M059J (cell line): Measurements from ENCODE around the gene SPPL2B. TPM values are rescaled to one million over a fixed set of nuclear protein-coding genes. Genes with fewer than 3 reads are reported as not detected.
A peak's percentile ranks its signal among the peaks of the same experiment; 100 is the strongest.

ENCODE experiments used
- DNase-seq: peaks from one replicate; pipeline ENCODE4 v3.0.0-alpha.2; 2012; ENCODE audit warnings: low read depth
- total RNA-seq: library from RNA; depleted of rRNA; stranded (reverse); fragments of >200 nt; shearing (Covaris generic); gene quantifications from 2 replicates; pipeline ENCODE4 v1.2.3, GENCODE V29; 2014

SPPL2B gene
- total RNA-seq, 1 experiment from 2014 or later = 31.9 TPM

DNA sequence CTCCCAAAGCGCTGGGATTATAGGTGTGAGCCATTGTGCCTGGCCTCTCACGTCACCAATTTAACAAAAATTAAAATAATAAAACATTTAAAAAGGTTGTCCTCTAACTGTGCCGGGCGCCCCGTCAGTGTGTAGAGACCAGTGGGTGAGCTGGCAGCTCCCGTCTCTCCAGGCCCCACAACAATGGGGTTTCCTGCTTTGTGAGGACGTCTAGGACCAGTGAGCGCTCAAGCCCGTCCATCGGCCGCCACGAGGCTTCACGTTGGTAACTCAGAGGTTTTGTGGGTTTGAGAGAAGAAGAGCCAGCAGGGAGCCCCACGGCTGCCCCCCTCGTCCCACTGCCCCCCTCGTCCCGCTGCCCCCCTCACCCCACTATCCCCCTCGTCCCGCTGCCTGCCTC, 4.8 kb upstream of the SPPL2B start:
- DNase-seq = no peak

DNA sequence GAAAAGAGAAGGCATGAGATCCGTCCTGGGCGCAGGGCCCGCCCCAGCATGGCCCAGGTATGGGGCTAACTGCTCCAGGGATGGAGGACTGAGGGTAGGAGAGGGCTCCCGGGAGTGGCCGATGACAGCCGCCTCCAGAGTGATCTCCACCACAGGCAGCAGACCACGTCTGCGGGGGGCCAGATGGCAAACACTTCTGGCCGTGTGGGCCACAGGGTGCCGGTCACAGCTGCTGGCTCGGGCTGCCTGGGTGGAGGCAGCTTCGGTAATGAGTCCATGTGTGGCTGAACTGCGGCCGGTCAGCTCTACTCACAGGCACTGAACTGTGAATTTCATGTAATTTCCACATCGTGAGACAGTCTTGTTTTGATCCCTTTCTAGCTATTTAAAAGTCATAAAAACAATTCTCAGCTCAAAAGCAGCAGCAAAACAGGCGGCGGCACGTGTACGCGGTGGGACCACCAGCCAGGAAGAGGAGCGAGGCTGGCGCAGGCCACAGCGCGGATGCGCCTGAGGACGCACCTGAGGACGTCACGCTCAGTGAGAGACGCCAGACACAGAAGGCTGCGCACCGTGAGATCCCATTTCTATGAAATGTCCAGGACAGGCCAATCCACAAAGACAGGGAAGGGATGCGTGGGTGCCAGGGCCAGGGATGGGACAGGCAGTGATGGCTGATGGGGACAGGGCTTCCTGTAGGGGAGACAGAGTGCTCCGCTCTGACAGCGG, 4.1 kb upstream of the SPPL2B start:
- DNase-seq = no peak

DNA sequence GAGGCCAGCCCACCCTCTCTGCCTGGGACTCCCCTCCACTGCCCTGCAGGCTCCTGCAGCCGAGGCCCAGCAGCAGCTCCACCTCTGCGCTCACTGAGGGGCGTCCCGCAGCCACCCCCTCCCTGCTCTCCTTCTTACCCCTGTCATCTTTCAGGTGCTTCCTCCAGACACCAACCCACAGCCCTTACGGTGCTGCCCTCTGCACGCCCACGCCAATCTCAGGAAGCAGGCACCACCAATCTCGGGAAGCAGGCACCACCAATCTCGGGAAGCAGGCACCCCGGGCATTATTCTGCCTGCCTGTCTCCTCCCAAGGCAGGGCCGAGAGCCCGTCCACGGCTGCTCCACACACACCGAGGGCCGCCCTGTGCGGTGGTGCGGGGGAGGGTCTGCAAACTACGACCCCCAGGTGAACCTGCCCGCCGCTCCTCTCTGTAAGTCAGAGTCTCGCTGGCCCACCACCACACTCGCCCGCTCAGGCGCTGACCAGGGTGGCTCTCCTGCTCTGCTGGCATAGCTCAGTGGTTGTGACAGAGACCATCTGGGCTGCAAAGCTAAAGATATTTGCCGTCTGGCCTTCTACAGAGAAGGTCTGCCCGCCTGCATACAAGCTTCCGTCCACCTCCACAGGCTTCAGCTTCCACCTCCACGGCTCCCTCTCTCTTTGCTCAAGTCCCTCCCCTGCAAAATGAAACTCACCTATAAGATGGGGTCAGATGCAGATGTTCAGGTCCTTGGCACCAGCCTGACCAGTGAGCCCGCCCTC, 3.0 kb upstream of the SPPL2B start:
- DNase-seq = no peak

DNA sequence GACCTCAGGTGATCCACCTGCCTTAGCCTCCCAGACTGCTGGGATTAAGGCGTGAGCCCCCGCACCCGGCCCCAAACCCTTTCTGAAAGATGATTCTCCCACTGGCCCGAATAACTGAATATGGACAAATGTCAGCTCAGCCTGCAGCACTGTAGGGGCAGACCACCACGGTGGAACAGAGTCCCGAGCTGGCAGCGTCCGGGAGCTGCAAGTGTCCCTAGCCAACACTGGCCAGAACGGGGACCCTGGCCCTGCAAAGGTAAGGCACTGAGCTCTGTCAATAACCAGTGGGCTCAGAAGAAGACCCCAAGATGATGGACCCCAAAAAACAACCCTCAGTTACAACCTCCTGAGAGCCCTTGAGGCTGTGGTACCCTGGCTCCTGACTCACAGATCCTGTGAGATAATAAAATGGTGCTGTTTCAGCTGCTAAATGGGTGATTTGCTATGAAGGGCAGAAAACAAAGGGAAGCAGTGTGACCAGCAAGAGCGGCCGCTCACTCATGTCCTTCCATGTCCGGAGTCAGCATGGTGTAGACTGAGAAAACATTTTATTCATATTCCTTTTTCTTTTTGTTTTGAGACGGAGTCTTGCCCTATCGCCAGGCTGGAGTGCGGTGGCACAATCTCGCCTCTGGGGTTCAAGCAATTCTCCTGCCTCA, 1.7 kb upstream of the SPPL2B start:
- no peak for DNase-seq

DNA sequence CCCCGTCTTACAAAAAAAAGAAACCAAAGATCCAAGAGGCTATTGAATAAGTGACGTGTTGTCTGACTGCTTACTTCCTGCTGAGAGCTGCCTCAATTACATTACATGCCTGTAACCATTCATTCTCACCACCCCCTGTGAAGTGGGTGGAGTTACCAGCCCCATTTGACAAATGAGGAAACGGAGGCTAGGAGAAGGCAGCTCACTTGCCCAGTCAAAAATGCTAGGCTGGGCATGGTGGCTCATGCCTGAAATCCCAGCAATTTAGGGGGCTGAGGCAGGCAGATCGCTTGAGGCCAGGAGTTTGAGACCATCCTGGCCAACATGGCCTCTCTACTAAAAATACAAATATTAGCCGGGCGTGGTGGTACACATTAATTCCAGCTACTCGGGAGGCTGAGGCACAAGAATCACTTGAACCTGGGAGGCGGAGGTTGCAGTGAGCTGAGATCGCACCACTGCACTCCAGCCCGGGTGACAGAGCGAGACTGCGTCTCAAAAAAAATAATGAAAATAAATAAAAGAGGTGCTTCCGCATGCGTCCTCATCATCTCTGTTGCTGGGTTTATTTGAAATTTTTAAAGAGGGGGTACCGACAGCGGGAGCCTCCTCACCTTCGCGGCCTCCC, 597 bp upstream of the SPPL2B start:
- DNase-seq = peak; percentile 81

DNA sequence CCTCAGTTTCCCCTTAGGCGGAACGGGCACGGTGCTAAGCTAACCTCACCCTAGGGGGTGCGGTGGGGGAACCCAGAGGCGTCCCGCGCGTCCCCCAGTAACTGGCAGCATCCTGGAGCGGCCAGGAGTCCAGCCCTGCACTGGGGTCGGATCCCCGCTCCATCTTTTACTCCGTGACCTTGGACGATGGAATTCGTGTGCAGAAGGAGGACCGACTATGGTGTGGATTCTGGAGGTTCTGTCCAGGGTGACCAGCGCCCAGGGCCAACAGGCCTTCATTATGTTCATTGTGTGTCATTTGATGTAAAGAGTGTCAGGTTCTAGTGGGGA, 630 bp downstream of the SPPL2B start:
- no peak for DNase-seq

DNA sequence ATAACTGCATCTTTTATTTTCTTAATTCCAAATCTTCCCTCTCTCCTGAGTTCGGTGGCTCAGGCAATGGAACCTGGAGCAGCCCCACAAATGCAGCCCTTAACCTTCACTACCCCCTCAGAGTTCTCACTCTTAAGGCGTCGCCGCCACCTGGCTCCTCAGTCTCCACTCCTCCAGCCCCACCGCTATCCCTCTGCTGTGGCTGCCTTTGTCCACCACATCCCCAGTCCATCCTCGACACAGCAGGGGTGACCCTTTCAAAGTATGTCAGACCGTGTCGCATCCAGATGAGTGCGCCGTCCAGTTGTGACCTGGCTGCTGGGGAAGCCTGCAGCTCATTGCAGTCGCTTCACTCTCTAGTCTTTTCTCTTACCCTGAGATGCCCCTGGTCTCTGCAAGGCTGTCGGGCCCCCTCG, 1.0 kb downstream of the SPPL2B start:
- no peak for DNase-seq

DNA sequence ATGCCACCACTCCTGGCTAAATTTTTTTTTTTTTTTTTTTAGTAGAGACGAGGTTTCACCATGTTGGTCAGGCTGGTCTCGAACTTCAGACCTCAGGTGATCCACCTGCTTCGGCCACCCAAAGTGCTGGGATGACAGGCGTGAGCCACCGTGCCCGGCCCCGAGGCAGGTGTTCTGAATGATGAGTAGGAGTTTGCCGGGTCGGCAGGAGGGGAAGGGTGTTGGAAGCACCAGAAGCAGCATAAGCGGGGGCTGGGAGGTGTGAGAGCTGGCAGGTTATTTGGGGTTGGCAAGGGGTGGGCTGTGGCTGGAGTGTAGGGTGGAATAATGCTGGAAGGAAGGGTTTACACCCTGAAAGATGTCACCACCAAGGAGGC, 1.8 kb downstream of the SPPL2B start:
- DNase-seq = no peak

DNA sequence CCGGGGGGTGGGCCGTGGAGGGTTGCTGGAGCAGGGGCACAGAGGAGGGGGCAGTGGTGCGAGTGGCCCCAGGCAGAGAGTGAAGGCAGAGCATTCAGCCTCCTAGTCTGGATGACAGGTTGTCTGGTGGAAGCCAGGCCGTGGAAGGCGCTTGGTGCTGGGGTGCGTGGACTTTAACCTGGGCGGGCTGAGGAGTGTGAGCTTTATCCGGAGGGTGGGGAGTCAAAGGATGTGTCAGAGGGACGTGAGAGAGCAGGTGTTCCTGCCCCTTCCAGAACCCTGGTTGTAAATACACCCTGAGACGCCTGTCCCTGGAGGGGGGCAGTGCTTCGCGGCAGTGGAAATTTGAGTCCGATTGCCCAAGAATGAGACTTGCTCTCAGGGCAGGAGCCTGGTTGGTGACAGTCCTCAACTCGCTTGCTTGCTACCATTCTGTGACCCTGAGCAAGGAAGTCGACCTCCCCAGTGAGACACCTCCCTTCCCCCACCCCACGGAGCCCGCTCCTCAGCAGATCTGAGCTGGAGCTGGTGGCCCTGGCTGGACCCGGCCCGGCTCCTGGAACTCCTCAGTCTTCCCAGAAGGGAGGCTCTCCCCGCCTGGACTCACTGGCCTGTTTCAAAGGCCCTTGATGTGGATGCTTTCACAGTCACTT, 2.3 kb downstream of the SPPL2B start:
- no peak for DNase-seq

DNA sequence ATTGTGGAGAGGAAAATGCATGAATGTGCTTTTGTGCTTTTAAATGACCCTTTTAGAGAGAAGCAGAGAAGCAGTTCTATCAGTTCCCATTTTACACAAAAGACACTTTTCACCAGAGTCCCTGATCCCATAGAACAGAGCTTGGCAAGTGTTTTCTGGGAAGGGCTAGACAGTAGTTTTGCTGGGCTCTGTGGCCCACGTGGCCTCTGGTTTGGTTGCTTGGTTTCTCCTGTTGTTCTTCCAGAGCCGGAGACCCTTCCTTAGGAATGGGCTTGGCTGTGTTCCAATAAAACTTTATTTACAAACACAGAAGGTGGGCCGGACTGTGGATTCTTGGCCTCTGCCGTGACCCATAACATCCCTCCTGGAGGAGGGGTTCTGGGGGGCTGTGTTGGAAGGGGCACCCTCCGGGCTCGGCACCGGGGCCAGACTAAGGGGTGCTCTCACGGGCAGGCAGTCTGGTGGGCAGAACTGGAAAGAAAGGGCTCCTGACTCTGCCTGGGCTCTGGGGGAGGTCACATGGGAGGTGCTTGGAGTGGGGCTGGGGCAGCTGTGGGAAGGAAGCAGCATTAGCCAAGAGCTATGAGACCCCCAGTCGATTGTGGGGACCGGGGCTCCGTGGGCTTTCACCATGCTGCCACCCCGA, 3.2 kb downstream of the SPPL2B start:
- DNase-seq = no peak

DNA sequence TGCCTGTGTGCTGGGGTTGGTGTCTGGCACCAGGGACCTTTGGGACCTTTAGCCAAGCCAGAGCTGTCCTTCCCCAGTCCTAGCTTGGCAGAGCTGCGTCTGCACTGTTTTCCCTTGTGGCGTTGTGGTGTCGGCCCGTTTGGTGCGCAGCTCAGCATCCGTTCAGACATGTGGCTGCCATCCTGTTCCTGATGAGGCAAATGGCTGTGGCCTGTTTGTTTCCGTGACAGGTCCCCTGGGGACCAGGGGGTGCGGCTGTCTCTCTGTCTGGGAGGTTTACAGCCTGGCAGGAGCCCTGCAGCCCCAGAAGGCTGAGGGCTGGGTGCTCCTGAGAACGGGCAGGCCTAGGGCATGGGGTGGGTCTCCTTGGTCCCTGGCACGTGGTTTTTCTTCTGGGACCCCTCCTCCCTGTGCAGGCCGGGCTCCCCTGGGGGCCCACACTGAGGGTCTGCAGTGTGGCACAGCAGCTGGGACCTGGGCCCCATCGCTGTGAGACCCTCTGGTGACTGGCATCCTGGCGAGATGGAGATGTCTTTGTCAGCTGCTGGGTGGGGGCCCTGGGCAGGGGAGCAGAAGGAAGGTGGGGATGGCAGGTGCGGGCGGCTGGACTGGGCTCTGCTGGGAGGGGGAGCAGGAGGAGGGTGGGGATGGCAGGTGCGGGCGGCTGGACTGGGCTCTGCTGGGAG, 4.0 kb downstream of the SPPL2B start:
- DNase-seq = no peak

DNA sequence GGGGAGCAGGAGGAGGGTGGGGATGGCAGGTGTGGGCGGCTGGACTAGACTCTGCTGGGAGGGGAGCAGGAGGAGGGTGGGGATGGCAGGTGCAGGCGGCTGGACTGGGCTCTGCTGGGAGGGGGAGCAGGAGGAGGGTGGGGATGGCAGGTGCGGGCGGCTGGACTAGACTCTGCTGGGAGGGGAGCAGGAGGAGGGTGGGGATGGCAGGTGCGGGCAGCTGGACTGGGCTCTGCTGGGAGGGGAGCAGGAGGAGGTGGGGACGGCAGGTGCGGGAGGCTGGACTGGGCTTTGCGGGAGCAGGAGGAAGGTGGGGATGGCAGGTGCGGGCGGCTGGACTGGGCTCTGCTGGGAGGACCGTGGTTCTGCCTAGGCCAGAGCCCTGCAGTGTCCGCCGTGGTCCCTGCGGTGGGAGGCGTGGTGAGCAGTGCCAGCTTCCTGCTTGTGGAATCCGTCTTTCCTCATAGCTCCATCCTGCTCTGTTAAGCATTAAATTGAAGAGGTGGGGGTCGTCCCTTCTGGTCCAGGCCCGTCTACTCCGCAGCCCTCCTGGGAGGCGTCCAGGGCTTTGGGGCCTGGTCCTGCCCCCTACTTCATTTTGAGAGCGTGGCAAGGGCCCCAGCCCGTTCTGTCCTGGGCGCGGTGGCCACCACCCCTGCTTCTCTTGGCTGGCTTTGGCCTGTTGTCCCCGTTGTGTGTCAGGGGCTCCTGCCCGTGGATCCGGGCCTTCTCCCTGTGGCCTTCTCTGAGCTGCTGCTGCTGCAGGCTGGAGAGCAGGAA, 4.7 kb downstream of the SPPL2B start:
- DNase-seq = no peak

DNA sequence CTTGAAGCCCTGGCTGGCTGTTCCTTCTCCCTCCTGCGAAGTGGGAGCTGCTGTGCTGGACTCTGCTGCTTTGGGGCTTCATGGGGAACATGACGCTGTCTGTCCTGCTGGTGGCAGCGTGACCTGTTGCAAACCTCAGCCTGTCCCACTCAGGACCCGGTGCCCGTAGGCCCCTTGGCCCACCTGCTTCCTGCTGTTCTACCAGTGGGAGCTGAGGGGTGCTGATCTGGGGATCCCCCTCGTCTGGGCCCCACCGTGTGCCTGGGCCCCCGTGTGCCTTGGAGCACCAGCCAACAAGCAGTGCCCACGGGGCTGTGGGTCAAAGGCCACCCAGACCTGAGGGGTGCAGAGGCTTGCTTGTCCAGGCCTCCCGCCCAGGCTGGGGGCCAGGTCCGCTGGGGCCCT, 5.3 kb downstream of the SPPL2B start:
- no peak for DNase-seq

DNA sequence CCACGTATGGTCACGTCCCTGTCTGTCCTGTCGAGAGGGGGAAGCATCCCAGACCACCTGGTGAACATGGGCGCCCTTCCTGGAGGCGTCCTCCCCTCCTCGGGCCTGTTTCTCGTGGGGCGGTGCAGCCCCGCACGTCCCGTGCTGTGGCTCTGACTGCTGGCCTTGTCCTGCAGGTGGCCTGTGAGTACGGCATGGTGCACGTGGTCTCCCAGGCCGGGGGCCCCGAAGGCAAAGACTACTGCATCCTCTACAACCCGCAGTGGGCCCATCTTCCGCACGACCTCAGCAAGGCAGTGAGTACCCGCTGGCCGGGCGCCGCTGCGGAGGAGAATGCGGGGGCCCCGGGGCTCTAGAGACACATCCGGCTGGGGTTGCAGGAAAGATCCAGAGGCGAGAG, 5.9 kb downstream of the SPPL2B start:
- DNase-seq = no peak

DNA sequence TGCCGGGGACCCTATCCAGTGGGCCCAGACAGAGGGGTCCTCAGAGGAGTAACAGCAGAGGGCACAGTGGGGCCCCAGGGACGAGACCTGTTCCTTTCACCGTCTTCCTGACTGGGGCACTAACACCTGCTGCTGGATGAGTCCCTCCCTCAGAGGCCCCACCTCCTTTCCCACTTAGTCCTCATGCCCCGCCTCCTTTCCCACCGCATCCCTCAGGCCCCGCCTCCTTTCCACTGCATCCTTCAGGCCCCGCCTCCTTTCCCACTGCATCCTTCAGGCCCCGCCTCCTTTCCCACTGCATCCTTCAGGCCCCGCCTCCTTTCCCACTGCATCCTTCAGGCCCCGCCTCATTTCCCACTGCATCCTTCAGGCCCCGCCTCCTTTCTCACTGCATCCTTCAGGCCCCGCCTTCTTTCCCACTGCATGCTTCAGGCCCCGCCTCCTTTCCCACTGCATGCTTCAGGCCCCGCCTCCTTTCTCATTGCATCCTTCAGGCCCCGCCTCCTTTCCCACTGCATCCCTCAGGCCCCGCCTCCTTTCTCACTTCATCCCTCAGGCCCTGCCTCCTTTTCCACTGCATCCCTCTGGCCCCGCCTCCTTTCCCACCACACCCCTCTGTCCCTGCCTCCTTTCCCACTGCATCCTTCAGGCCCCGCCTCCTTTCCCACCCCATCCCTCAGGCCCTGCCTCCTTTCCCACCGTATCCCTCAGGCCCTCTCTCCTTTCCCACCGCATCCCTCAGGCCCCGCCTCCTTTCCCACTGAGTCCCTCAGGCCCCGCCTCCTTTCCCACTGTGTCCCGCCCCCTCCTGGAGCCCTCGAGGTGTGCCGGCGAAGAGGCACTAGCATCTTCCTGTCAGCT, 6.7 kb downstream of the SPPL2B start:
- no peak for DNase-seq

DNA sequence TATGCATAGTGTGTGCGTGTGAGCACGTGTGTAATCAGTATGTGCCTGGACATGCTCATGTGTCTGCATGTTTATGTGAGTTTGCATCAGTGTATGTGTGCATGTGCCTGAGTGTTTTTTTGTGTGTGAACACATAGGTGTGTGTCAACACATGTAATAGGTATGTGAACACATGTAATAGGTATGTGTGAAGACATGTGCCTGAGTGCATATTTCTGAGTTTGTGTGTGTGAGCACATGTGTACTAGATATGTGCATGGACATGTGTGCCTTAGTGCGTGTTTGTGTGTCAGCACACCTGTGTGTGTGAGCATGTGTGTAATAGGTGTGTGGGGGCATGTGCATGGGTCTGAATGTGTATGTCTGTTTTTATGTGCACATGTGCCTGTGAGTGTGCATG, 7.4 kb downstream of the SPPL2B start:
- DNase-seq = no peak

DNA sequence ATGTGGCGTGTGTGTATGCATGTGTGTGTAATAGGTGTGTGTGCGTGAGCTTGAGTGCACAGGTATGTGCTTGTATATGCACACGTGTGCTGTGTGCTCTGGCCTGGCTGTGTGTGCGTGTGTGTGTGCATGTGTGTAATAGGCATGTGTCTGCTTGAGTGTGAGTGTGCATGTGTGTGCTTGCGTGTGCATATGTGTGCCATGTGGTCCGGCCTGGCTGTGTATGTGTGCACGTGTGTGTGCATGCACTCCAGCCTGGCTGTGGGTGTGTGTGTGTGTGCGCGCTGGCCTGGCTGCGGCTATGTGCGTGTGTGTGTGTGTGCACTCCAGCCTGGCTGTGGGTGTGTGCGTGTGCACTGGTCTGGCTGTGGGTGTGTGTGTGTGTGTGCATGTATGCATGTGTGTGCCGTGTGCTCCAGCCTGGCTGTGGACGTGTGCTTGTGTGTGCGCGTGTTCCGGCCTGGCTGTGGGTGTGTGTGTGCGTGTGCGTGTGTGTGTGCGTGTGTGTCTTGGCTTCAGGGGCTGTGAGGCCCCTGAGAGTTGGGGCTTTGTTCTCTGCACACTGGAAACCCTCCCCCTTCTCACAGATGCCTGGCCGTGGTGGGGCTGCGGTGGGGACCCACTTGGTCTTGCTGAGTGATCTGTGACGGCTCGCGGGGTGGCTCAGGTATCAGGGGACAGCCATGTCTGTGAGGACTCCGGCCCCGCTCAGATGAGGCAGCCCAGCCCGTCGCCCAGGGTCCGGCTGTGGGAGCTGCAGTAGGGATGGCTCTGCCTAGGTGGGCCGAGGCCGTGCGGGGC, 8.2 kb downstream of the SPPL2B start:
- DNase-seq = no peak

DNA sequence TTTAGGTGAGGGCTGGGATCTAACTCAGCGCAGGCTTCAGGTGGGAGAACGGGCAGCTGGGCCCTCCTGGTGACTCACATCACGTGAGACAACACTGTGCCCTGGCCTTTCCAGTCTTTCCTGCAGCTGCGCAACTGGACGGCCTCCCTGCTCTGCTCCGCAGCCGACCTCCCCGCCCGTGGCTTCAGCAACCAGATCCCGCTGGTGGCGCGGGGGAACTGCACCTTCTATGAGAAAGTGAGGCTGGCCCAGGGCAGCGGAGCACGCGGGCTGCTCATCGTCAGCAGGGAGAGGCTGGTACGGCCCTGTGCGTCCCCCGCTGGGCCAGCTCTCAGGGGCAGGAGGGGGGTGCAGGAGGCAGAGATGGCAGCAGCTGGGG, 8.8 kb downstream of the SPPL2B start:
- no peak for DNase-seq
